Activated B cell treated with CpG ODN at 0.5 μM for 24 hours (primary cell): ENCODE data around the gene CD83. TPM values are rescaled to one million over a fixed set of nuclear protein-coding genes. Genes with fewer than 3 reads are reported as not detected.
A peak's percentile ranks its signal among the peaks of the same experiment; 100 is the strongest.

Source experiments
- ATAC-seq: fragments of 200-7000 bp; cut with Tn5 transposase; one replicate; pipeline ENCODE4 v1.10.0; 2021; ENCODE audit warnings: low read depth, mild to moderate bottlenecking, moderate library complexity
- CTCF ChIA-PET: fragments of 350-600 bp; sonication (Branson Sonifier 250); formaldehyde crosslinking; loops from one replicate; lab custom pipeline; 2021; ENCODE audit warnings: antibody characterized with exemption; lab: Charles Lee
- POLR2A ChIA-PET: fragments of 350-600 bp; sonication (Branson Sonifier 250); formaldehyde crosslinking; loops from one replicate; lab custom pipeline; 2021; ENCODE audit warnings: antibody characterized with exemption; lab: Charles Lee
- DNase-seq: peaks from one replicate; pipeline ENCODE4 v3.0.0; 2022
- H3K27ac Mint-ChIP-seq: one replicate; pipeline ENCODE4 v1.8.0; 2020; ENCODE audit warnings: mixed read lengths
- H3K27me3 Mint-ChIP-seq: one replicate; pipeline ENCODE4 v1.8.0; 2021; ENCODE audit warnings: mixed read lengths
- H3K36me3 Mint-ChIP-seq: one replicate; pipeline ENCODE4 v1.8.0; 2021; ENCODE audit warnings: low read depth, mixed read lengths
- H3K4me1 Mint-ChIP-seq: one replicate; pipeline ENCODE4 v1.8.0; 2021; ENCODE audit warnings: mixed read lengths
- H3K4me3 Mint-ChIP-seq: one replicate; pipeline ENCODE4 v1.8.0; 2020; ENCODE audit warnings: mild to moderate bottlenecking, mixed read lengths
- H3K9me3 Mint-ChIP-seq: one replicate; pipeline ENCODE4 v1.8.0; 2020; ENCODE audit warnings: mixed read lengths
- CTCF ChIP-seq: fragments of 200-600 bp; IDR thresholded peaks from one replicate; pipeline ENCODE4 v1.8.0; 2022; ENCODE audit warnings: antibody characterized with exemption, mild to moderate bottlenecking
- intact Hi-C: fragments of 100-400 bp; cut with micrococcal nuclease; formaldehyde crosslinking; loops from one replicate; pipeline ENCODE4 v1.15.1; 2024
- total RNA-seq: library from RNA; stranded (reverse); gene quantifications from 2 replicates; pipeline ENCODE4 v1.2.3, GENCODE V29; 2022

Gene CD83
- total RNA-seq, 1 donor from 2014 or later: 483 TPM

GRCh38 chr6:14143305-14143704 is 25.7 kb downstream of the CD83 start:
- H3K9me3 Mint-ChIP-seq: no peaks in the 10 kb centered on the region

GRCh38 chr6:14144678-14145113 is 27.1 kb downstream of the CD83 start:
- Mint-ChIP-seq H3K27ac (peak overlapping the region; percentile 62), H3K4me1 (peaks cover 42% of the 10 kb centered on the region)
- peak; percentile 84 for ATAC-seq

More at GRCh38 chr6:14143305-14143704, 25.7 kb downstream of the CD83 start:
- no peak for DNase-seq
- ChIA-PET POLR2A (interaction anchor here (0.9 to 1.4 kb wide), 3 partner anchors 9 to 97 kb away, joined by 3 to 4 read pairs (median 4); no protein-coding TSS in a partner anchor), CTCF (interaction anchor here (0.8 to 8.3 kb wide), 13 partner anchors 9 to 1247 kb away, joined by 3 to 92 read pairs (median 4); partner anchors contain the start of gene RNF182)
- Mint-ChIP-seq H3K4me1 (peaks cover 31% of the 10 kb centered on the region), H3K27ac (peak overlapping the region; percentile 61), H3K36me3 (peaks cover 57% of the 10 kb centered on the region), H3K4me3 (no peak overlapping the region), H3K27me3 (no peaks in the 10 kb centered on the region)
- no peak for TF ChIP-seq CTCF
- intact Hi-C loops: loop anchor here (2.0 to 5.0 kb wide), 2 partner anchors 21 to 1479 kb away; no protein-coding TSS in a partner anchor
- ATAC-seq: no peak

GRCh38 chr6:14146506-14147096 is 29.0 kb downstream of the CD83 start:
- no peak for ATAC-seq
- intact Hi-C loops: no loop called here
- CTCF ChIA-PET: interaction anchor here (1.0 to 8.3 kb wide), 4 partner anchors 80 to 237 kb away, joined by 3 to 92 read pairs (median 15); no protein-coding TSS in a partner anchor
- H3K4me3 Mint-ChIP-seq: no peak overlapping the region
- TF ChIP-seq CTCF: no peak
- DNase-seq: no peak
- H3K27ac Mint-ChIP-seq: no peak overlapping the region
- H3K4me1 Mint-ChIP-seq: peaks cover 36% of the 10 kb centered on the region
- H3K27me3 Mint-ChIP-seq: no peaks in the 10 kb centered on the region
- no peaks in the 10 kb centered on the region for H3K9me3 Mint-ChIP-seq
- H3K36me3 Mint-ChIP-seq: peaks cover 54% of the 10 kb centered on the region
- POLR2A ChIA-PET: no interaction called here

More at GRCh38 chr6:14144678-14145113, 27.1 kb downstream of the CD83 start:
- peak overlapping the region; percentile 20 for H3K4me3 Mint-ChIP-seq
- intact Hi-C loops: loop anchor here (1.0 to 5.0 kb wide), 7 partner anchors 77 to 1478 kb away; no protein-coding TSS in a partner anchor
- no peaks in the 10 kb centered on the region for H3K27me3 Mint-ChIP-seq
- TF ChIP-seq CTCF: peak; percentile 57
- H3K36me3 Mint-ChIP-seq: peaks cover 55% of the 10 kb centered on the region
- peak; percentile 63 for DNase-seq
- CTCF ChIA-PET: interaction anchor here (0.7 to 8.3 kb wide), 12 partner anchors 8 to 1427 kb away, joined by 3 to 92 read pairs (median 5); no protein-coding TSS in a partner anchor
- H3K9me3 Mint-ChIP-seq: no peaks in the 10 kb centered on the region
- POLR2A ChIA-PET: interaction anchor here (0.6 to 1.4 kb wide), 3 partner anchors 10 to 1038 kb away, joined by 3 to 5 read pairs (median 4); no protein-coding TSS in a partner anchor

GRCh38 chr6:14147891-14148290 is 30.3 kb downstream of the CD83 start:
- Mint-ChIP-seq H3K4me3 (no peak overlapping the region), H3K36me3 (peaks cover 55% of the 10 kb centered on the region), H3K4me1 (peaks cover 36% of the 10 kb centered on the region), H3K27me3 (no peaks in the 10 kb centered on the region), H3K9me3 (no peaks in the 10 kb centered on the region), H3K27ac (no peak overlapping the region)
- DNase-seq (no peak), ATAC-seq (no peak)
- intact Hi-C loops: no loop called here
- ChIA-PET POLR2A (interaction anchor here (1.4 kb wide), 1 partner anchor 11 kb away, joined by 3 read pairs; no protein-coding TSS in a partner anchor), CTCF (interaction anchor here (0.6 to 3.1 kb wide), 5 partner anchors 10 to 1090 kb away, joined by 3 to 17 read pairs (median 3); no protein-coding TSS in a partner anchor)
- TF ChIP-seq CTCF: no peak

GRCh38 chr6:14148471-14148870 is 30.9 kb downstream of the CD83 start:
- H3K9me3 Mint-ChIP-seq: no peaks in the 10 kb centered on the region
- no peak for TF ChIP-seq CTCF
- peaks cover 31% of the 10 kb centered on the region for H3K4me1 Mint-ChIP-seq
- DNase-seq: no peak
- intact Hi-C loops: no loop called here
- peak overlapping the region; percentile 50 for H3K4me3 Mint-ChIP-seq
- H3K36me3 Mint-ChIP-seq: peaks cover 52% of the 10 kb centered on the region
- no peak for ATAC-seq
- ChIA-PET CTCF (interaction anchor here (0.7 to 3.1 kb wide), 5 partner anchors 9 to 239 kb away, joined by 3 to 17 read pairs (median 3); no protein-coding TSS in a partner anchor), POLR2A (interaction anchor here (1.0 to 1.4 kb wide), 2 partner anchors 11 to 39 kb away, joined by 3 to 4 read pairs; no protein-coding TSS in a partner anchor)
- peak overlapping the region; percentile 41 for H3K27ac Mint-ChIP-seq
- H3K27me3 Mint-ChIP-seq: no peaks in the 10 kb centered on the region
